SK-N-SH treated with all-trans-retinoic acid at 6 μM for 48 hours (cell line): Measurements from ENCODE around the gene ZBTB42.

Source experiments
- CSDC2 ChIP-seq: fragments of 250-450 bp; sonication (Bioruptor Pico); IDR thresholded peaks from 2 replicates; pipeline ENCODE4 v1.5.0; 2020; ENCODE audit warnings: mild to moderate bottlenecking, moderate library complexity
- ISL1 ChIP-seq: fragments of 250-450 bp; sonication (Bioruptor Pico); IDR thresholded peaks from 2 replicates; pipeline ENCODE4 v2.1.2; 2022; ENCODE audit warnings: mild to moderate bottlenecking, moderate library complexity
- OSR1 ChIP-seq: fragments of 250-450 bp; sonication (Bioruptor Pico); IDR thresholded peaks from 2 replicates; pipeline ENCODE4 v1.8.0; 2022; ENCODE audit warnings: moderate library complexity, mild to moderate bottlenecking, inconsistent platforms
- PATZ1 ChIP-seq: fragments of 250-450 bp; sonication (Bioruptor Pico); IDR thresholded peaks from 2 replicates; pipeline ENCODE4 v1.8.0; 2020; ENCODE audit warnings: mild to moderate bottlenecking, moderate library complexity, borderline replicate concordance
- RARB ChIP-seq: fragments of 250-450 bp; sonication (Bioruptor Pico); IDR thresholded peaks from 2 replicates; pipeline ENCODE4 v1.8.0; 2021; ENCODE audit warnings: mild to moderate bottlenecking, moderate library complexity
- TCF4 ChIP-seq: fragments of 250-450 bp; sonication (Bioruptor Pico); IDR thresholded peaks from 2 replicates; pipeline ENCODE4 v1.8.0; 2021; ENCODE audit warnings: mild to moderate bottlenecking, moderate library complexity, borderline replicate concordance
- TOX ChIP-seq: fragments of 250-450 bp; sonication (Bioruptor Pico); IDR thresholded peaks from 2 replicates; pipeline ENCODE4 v1.8.0; 2021; ENCODE audit warnings: mild to moderate bottlenecking, moderate library complexity, borderline replicate concordance
- ZFP3 ChIP-seq: fragments of 250-450 bp; sonication (Bioruptor Pico); IDR thresholded peaks from 2 replicates; pipeline ENCODE4 v1.5.0; 2020; ENCODE audit warnings: mild to moderate bottlenecking, moderate library complexity
- ZFP30 ChIP-seq: fragments of 450-650 bp; formaldehyde crosslinking; IDR thresholded peaks from 2 replicates; pipeline ENCODE4 v1.5.0; 2022; ENCODE audit warnings: mild to moderate bottlenecking, moderate library complexity
- ZNF70 ChIP-seq: fragments of 450-650 bp; formaldehyde crosslinking; IDR thresholded peaks from 2 replicates; pipeline ENCODE4 v1.5.0; 2020; ENCODE audit warnings: mild to moderate bottlenecking, moderate library complexity
- ZNF8 ChIP-seq: fragments of 450-650 bp; formaldehyde crosslinking; IDR thresholded peaks from 2 replicates; pipeline ENCODE4 v1.5.0; 2020; ENCODE audit warnings: mild to moderate bottlenecking, moderate library complexity

- TF ChIP-seq PATZ1 (no peak), ZFP3 (no peak), RARB (CRISPR knock-in tag) (no peak), CSDC2 (CRISPR knock-in tag) (no peak), ISL1 (CRISPR knock-in tag) (no peak), OSR1 (CRISPR knock-in tag) (no peak), ZFP30 (CRISPR knock-in tag) (no peak), TCF4 (no peak), ZNF70 (CRISPR knock-in tag) (no peak), ZNF8 (no peak), TOX (CRISPR knock-in tag) (no peak)
Measured at GRCh38 chr14:104766256-104766862, 34.5 kb upstream of the ZBTB42 start.
